GM23338 (cell line): ENCODE data around the gene REEP6. TPM values are rescaled to one million over a fixed set of nuclear protein-coding genes. Genes with fewer than 3 reads are reported as not detected.

Experiments
- ATAC-seq: fragments of 200-7000 bp; cut with Tn5 transposase; 3 replicates; pipeline ENCODE4 v1.9.1; 2020
- DNase-seq: peaks from one replicate; pipeline ENCODE4 v3.0.0-alpha.2; 2015; ENCODE audit warnings: low spot score
- H2AFZ ChIP-seq: fragments of 200-600 bp; sonication (generic); 2 replicates; pipeline ENCODE4 v1.8.0; 2016; ENCODE audit warnings: antibody characterized with exemption, mild to moderate bottlenecking, moderate library complexity
- H3F3A ChIP-seq: fragments of 200-600 bp; sonication (generic); replicated peaks from 2 replicates; pipeline ENCODE4 v1.8.0; 2017; ENCODE audit warnings: antibody characterized with exemption, mixed run types, low read depth
- H3K27ac ChIP-seq: fragments of 200-600 bp; sonication (generic); 2 replicates; pipeline ENCODE4 v1.6.1; 2016; ENCODE audit warnings: low read depth
- H3K27me3 ChIP-seq: fragments of 200-600 bp; sonication (generic); 2 replicates; pipeline ENCODE4 v1.8.0; 2016; ENCODE audit warnings: mild to moderate bottlenecking, mixed run types, moderate library complexity; ENCODE audit not compliant: insufficient read depth
- H3K36me3 ChIP-seq: fragments of 200-600 bp; sonication (generic); 2 replicates; pipeline ENCODE4 v1.8.0; 2016; ENCODE audit warnings: mild to moderate bottlenecking; ENCODE audit not compliant: insufficient read depth
- H3K4me1 ChIP-seq: fragments of 200-600 bp; sonication (generic); 2 replicates; pipeline ENCODE4 v1.8.0; 2016; ENCODE audit warnings: mild to moderate bottlenecking, moderate library complexity; ENCODE audit not compliant: insufficient read depth
- H3K4me2 ChIP-seq: fragments of 200-600 bp; sonication (generic); 2 replicates; pipeline ENCODE4 v1.7.1; 2017; ENCODE audit warnings: mixed run types
- H3K4me3 ChIP-seq: fragments of 200-600 bp; sonication (generic); 2 replicates; pipeline ENCODE4 v1.6.1; 2016; ENCODE audit warnings: mixed run types
- H3K79me2 ChIP-seq: fragments of 200-600 bp; sonication (generic); replicated peaks from 2 replicates; pipeline ENCODE4 v1.8.0; 2017; ENCODE audit warnings: mild to moderate bottlenecking; ENCODE audit not compliant: insufficient read depth
- H3K9me2 ChIP-seq: fragments of 200-600 bp; sonication (generic); 2 replicates; pipeline ENCODE4 v1.8.0; 2017; ENCODE audit not compliant: insufficient read depth
- H4K20me1 ChIP-seq: fragments of 200-600 bp; sonication (generic); replicated peaks from 2 replicates; pipeline ENCODE4 v1.8.0; 2017; ENCODE audit warnings: mild to moderate bottlenecking; ENCODE audit not compliant: insufficient read depth
- H3K27ac Mint-ChIP-seq: 2 replicates; pipeline ENCODE4 v1.8.0; 2020; ENCODE audit warnings: inconsistent platforms, mild to moderate bottlenecking, moderate library complexity, mixed read lengths
- H3K27me3 Mint-ChIP-seq: 3 replicates; pipeline ENCODE4 v1.8.0; 2022; ENCODE audit warnings: low read depth, mild to moderate bottlenecking, moderate library complexity, mixed read lengths, inconsistent platforms; ENCODE audit not compliant: insufficient read depth, poor library complexity
- H3K36me3 Mint-ChIP-seq: 3 replicates; pipeline ENCODE4 v1.8.0; 2021; ENCODE audit warnings: low read depth, mild to moderate bottlenecking, inconsistent platforms, moderate library complexity, mixed read lengths
- H3K4me1 Mint-ChIP-seq: 3 replicates; pipeline ENCODE4 v1.8.0; 2020; ENCODE audit warnings: mild to moderate bottlenecking, inconsistent platforms, mixed read lengths
- H3K4me3 Mint-ChIP-seq: 3 replicates; pipeline ENCODE4 v1.8.0; 2021; ENCODE audit warnings: moderate library complexity, mild to moderate bottlenecking, inconsistent platforms, mixed read lengths
- H3K9me3 Mint-ChIP-seq: 3 replicates; pipeline ENCODE4 v1.8.0; 2020; ENCODE audit warnings: moderate library complexity, mild to moderate bottlenecking, inconsistent platforms, mixed read lengths
- CREB1 ChIP-seq: fragments of 250-450 bp; sonication (Bioruptor Pico); IDR thresholded peaks from 2 replicates; pipeline ENCODE4 v1.5.0; 2020; ENCODE audit warnings: low read depth, mild to moderate bottlenecking, moderate library complexity
- CTCF ChIP-seq, 2 experiments: fragments of 200-600 bp in 1 of 2; sonication (generic) in 1 of 2; conservative IDR thresholded peaks; 2 replicates each; pipeline versions ENCODE4 v1.5.1 to v1.6.1; 2016 to 2017; ENCODE audit warnings: antibody characterized with exemption in 2 of 2, low read depth in 2 of 2, mild to moderate bottlenecking in 2 of 2, moderate library complexity in 1 of 2
- ETS1 ChIP-seq: IDR thresholded peaks from 2 replicates; pipeline ENCODE4 v1.6.1; 2016; ENCODE audit warnings: antibody characterized with exemption
- EZH2 ChIP-seq: fragments of 200-600 bp; sonication (generic); IDR thresholded peaks from one replicate; pipeline ENCODE4 v1.8.0; 2017; ENCODE audit warnings: antibody characterized with exemption, mild to moderate bottlenecking, low read depth; ENCODE audit not compliant: unreplicated experiment
- EZH2phosphoT487 ChIP-seq: fragments of 200-600 bp; sonication (generic); IDR thresholded peaks from one replicate; pipeline ENCODE4 v1.8.1; 2018; ENCODE audit warnings: antibody characterized with exemption; ENCODE audit not compliant: unreplicated experiment
- JUNB ChIP-seq: IDR thresholded peaks from one replicate; pipeline ENCODE4 v1.6.1; 2016; ENCODE audit warnings: antibody characterized with exemption; ENCODE audit not compliant: unreplicated experiment
- NANOG ChIP-seq: IDR thresholded peaks from 2 replicates; pipeline ENCODE4 v1.6.1; 2016; ENCODE audit warnings: antibody characterized with exemption, borderline replicate concordance
- POLR2AphosphoS5 ChIP-seq: IDR thresholded peaks from 2 replicates; pipeline ENCODE4 v1.6.1; 2016; ENCODE audit warnings: antibody characterized with exemption, low read depth
- REST ChIP-seq: IDR thresholded peaks from one replicate; pipeline ENCODE4 v1.6.1; 2018; ENCODE audit warnings: antibody characterized with exemption; ENCODE audit not compliant: unreplicated experiment
- STAT1 ChIP-seq: IDR thresholded peaks from one replicate; pipeline ENCODE4 v1.6.1; 2016; ENCODE audit warnings: antibody characterized with exemption; ENCODE audit not compliant: unreplicated experiment
- ZNF114 ChIP-seq: fragments of 250-450 bp; sonication (Bioruptor Pico); IDR thresholded peaks from 2 replicates; pipeline ENCODE4 v1.5.0; 2020; ENCODE audit warnings: mild to moderate bottlenecking, moderate library complexity
- ZNF331 ChIP-seq: fragments of 250-450 bp; sonication (Bioruptor Pico); IDR thresholded peaks from 2 replicates; pipeline ENCODE4 v1.5.0; 2020; ENCODE audit warnings: low read depth, mild to moderate bottlenecking, moderate library complexity
- ZNF462 ChIP-seq: fragments of 250-450 bp; sonication (Bioruptor Pico); IDR thresholded peaks from 2 replicates; pipeline ENCODE4 v1.5.0; 2020; ENCODE audit warnings: mild to moderate bottlenecking, moderate library complexity
- polyA plus RNA-seq: library from polyadenylated mRNA; unstranded; fragments of >200 nt; fragmentation: Nextera tagmentation; extraction: Ambion mirVana; gene quantifications from 2 replicates; pipeline ENCODE4 v1.2.1, GENCODE V29; 2016
- total RNA-seq: library from RNA; depleted of rRNA; stranded (reverse); fragments of >200 nt; shearing (Covaris generic); gene quantifications from 2 replicates; pipeline ENCODE4 v1.2.3, GENCODE V29; 2014

The REEP6 gene
- total and polyA plus RNA-seq, 2 experiments from 2014 or later: 15.2 to 20.0 TPM

- Histone ChIP-seq H3K79me2 (0 out of 2 replicates have a peak, but pooled peaks cover 3% of the 10 kb centered on the region), H3K4me2 (peak overlapping the region; percentile 78), H3K27me3 (peaks cover 11% of the 10 kb centered on the region), H3K36me3 (no peaks in the 10 kb centered on the region), H3F3A (peaks cover 16% of the 10 kb centered on the region; the same call in 1 of the 2 replicates), H2AFZ (peak overlapping the region; percentile 59; the same call in 1 of the 2 replicates), H3K9me2 (no peaks in the 10 kb centered on the region), H3K27ac (no peak overlapping the region), H3K4me3 (peak overlapping the region; percentile 58), H3K4me1 (peaks cover 13% of the 10 kb centered on the region; the same call in 1 of the 2 replicates), H4K20me1 (peaks cover 4% of the 10 kb centered on the region; the same call in 1 of the 2 replicates)
- no peak for TF ChIP-seq NANOG
- TF ChIP-seq STAT1: no peak
- TF ChIP-seq ZNF462 (CRISPR knock-in tag): no peak
- TF ChIP-seq JUNB: no peak
- no peak for TF ChIP-seq EZH2phosphoT487
- TF ChIP-seq CREB1: no peak
- no peak for TF ChIP-seq POLR2AphosphoS5
- TF ChIP-seq REST: no peak
- no peak for TF ChIP-seq EZH2
- TF ChIP-seq CTCF (conservative IDR thresholded peaks at IDR 0.05; ENCODE audit: low read depth in 2 of 2): no peak
- no peak for TF ChIP-seq ZNF114
- TF ChIP-seq ETS1: no peak
- TF ChIP-seq ZNF331 (CRISPR knock-in tag): no peak
- Mint-ChIP-seq H3K27me3 (peaks cover 35% of the 10 kb centered on the region), H3K36me3 (peaks cover 7% of the 10 kb centered on the region), H3K4me3 (peak overlapping the region; percentile 52; the same call in 2 of the 3 replicates), H3K27ac (no peak overlapping the region), H3K9me3 (no peaks in the 10 kb centered on the region), H3K4me1 (peaks cover 27% of the 10 kb centered on the region)
- ATAC-seq (peak; percentile 2), DNase-seq (no peak)
Measured at GRCh38 chr19:1455002-1455335, 36.0 kb upstream of the REEP6 start.
